ENCODE measurements around the gene CLDN5.

Gene CLDN5

GRCh38 chr22:19478045-19478900 is 45.9 kb downstream of the CLDN5 start:
- DNase-seq, result peak; percentile 22

GRCh38 chr22:19477321-19478044 is 46.7 kb downstream of the CLDN5 start:
- no peak for DNase-seq

GRCh38 chr22:19476023-19476422 is 48.2 kb downstream of the CLDN5 start:
- DNase-seq, result no peak

GRCh38 chr22:19473578-19473977 is 50.6 kb downstream of the CLDN5 start:
- no peak for DNase-seq
